Ovary (tissue), 3 donors: ENCODE data around the gene ZNF827.

Experiments used
- EP300 ChIP-seq: sonication (generic); formaldehyde crosslinking; IDR thresholded peaks from one replicate; pipeline ENCODE4 v1.6.1; 2017; ENCODE audit warnings: antibody characterized with exemption
- POLR2A ChIP-seq: fragments of 450-650 bp; IDR thresholded peaks from one replicate; pipeline ENCODE4 v1.6.1; 2017; ENCODE audit warnings: antibody characterized with exemption, mild to moderate bottlenecking, moderate library complexity
- TF ChIP-seq, protein P1 (sequence below), 3 donors: fragments of 450-650 bp in 2 of 3; fragments of 200-600 bp in 1 of 3; IDR thresholded peaks; one replicate each; pipeline versions ENCODE4 v1.5.1 to v1.8.0; 2016 to 2022; ENCODE audit warnings: antibody characterized with exemption in 3 of 3, mild to moderate bottlenecking in 1 of 3
- donor health status: DM: no; HTN: no; CAD: no.

DNA sequence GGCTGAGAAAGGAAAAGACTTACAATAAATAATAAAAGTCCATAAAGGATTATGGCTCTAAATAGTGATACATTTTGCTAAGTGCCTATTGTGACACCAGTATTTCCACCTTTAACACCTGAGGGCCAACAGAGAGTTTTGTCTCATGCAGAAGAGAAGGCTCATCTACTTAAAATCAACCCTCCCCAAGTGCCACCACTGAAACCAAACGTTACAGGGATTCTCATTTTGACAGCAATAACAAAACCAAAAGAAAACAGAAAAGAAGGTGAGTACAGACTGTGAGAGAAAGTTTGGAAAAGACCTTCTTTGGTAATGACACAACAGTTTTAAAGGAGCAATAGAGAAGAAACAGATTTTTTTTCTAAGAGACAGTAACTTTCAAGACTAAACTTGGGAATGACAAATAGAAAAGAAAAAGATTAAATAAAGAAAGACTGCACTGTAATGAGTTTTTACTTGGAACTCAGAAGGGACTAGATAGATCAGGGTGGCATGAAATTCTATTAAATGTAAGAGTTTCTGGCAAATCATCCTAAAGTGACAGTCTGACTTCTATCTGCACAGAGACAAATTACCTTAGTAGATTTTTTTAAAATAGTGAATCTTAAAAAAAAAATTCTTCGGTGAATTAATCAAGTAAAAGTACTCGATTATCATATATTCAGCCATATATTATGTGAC is 109.7 kb downstream of the ZNF827 start:
- TF ChIP-seq, protein P1, sequence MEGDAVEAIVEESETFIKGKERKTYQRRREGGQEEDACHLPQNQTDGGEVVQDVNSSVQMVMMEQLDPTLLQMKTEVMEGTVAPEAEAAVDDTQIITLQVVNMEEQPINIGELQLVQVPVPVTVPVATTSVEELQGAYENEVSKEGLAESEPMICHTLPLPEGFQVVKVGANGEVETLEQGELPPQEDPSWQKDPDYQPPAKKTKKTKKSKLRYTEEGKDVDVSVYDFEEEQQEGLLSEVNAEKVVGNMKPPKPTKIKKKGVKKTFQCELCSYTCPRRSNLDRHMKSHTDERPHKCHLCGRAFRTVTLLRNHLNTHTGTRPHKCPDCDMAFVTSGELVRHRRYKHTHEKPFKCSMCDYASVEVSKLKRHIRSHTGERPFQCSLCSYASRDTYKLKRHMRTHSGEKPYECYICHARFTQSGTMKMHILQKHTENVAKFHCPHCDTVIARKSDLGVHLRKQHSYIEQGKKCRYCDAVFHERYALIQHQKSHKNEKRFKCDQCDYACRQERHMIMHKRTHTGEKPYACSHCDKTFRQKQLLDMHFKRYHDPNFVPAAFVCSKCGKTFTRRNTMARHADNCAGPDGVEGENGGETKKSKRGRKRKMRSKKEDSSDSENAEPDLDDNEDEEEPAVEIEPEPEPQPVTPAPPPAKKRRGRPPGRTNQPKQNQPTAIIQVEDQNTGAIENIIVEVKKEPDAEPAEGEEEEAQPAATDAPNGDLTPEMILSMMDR (IDR thresholded peaks at IDR 0.05) = no peak
- TF ChIP-seq EP300 (no peak), POLR2A (no peak)
